HCT116 (cell line): ENCODE data around the gene NCOA6. TPM values are rescaled to one million over a fixed set of nuclear protein-coding genes. Genes with fewer than 3 reads are reported as not detected.

Experiments used
- ATAC-seq: fragments of 200-7000 bp; cut with Tn5 transposase; 2 replicates; pipeline ENCODE4 v1.9.1; 2020; ENCODE audit warnings: mild to moderate bottlenecking, moderate library complexity
- BruUV-seq: library from RNA; stranded (reverse); fragments of 400-500 nt; replicated peaks from 2 replicates; lab custom pipeline; 2021; lab: Mats Ljungman, UMichigan
- CTCF ChIA-PET: fragments of 300-600 bp; sonication (Branson Sonifier 250); formaldehyde crosslinking; loops from one replicate; lab custom pipeline; 2021; ENCODE audit warnings: antibody characterized with exemption; lab: Charles Lee
- POLR2A ChIA-PET: fragments of 300-600, 350-600 bp; sonication (Branson Sonifier 250); formaldehyde crosslinking; loops from one replicate; lab custom pipeline; 2021; ENCODE audit warnings: antibody characterized with exemption; lab: Charles Lee
- RAD21 ChIA-PET, 2 experiments: fragments of 300-600 bp; sonication (Branson Sonifier 250); formaldehyde crosslinking; loops; one replicate each; lab custom pipeline; 2023; ENCODE audit warnings: low total read pairs in 2 of 2; ENCODE audit not compliant: uncharacterized antibody in 2 of 2, unreplicated experiment in 2 of 2, low non-redundant PET in 1 of 2; lab: Charles Lee
- DNase-seq: peaks from one replicate; pipeline ENCODE4 v3.0.0-alpha.2; 2010; ENCODE audit warnings: low read depth, low spot score
- H2AFZ ChIP-seq: fragments of 200-600 bp; shearing (Covaris generic), sonication (generic); 2 replicates; pipeline ENCODE4 v1.6.1; 2017; ENCODE audit warnings: low read depth, mixed run types, mixed read lengths, antibody characterized with exemption, low read length; ENCODE audit not compliant: poor library complexity, severe bottlenecking
- H3K27ac ChIP-seq: 2 replicates; pipeline ENCODE4 v1.5.1; 2012; ENCODE audit warnings: low read depth, low read length
- H3K27me3 ChIP-seq: fragments of 200-600 bp; sonication (generic); 2 replicates; pipeline ENCODE4 v1.6.1; 2016; ENCODE audit warnings: mixed run types, low read length, mixed read lengths; ENCODE audit not compliant: insufficient read depth
- H3K36me3 ChIP-seq, 2 experiments: fragments of 200-500 bp in 1 of 2; fragments of 200-600 bp in 1 of 2; sonication (Bioruptor generic) in 1 of 2; sonication (generic) in 1 of 2; 2 replicates each; pipeline versions ENCODE4 v1.5.1 to v1.6.1; 2014 to 2016; ENCODE audit warnings: low read length in 2 of 2, inconsistent platforms in 1 of 2, mixed read lengths in 1 of 2, mixed run types in 1 of 2; ENCODE audit not compliant: insufficient read depth in 2 of 2, control insufficient read depth in 1 of 2
- H3K4me1 ChIP-seq, 2 experiments: fragments of 200-600 bp in 1 of 2; sonication (generic) in 1 of 2; 2 replicates each; pipeline versions ENCODE4 v1.5.1 to v1.6.1; 2012 to 2017; ENCODE audit warnings: low read length in 2 of 2, inconsistent platforms in 1 of 2, mild to moderate bottlenecking in 1 of 2, mixed read lengths in 1 of 2, mixed run types in 1 of 2, moderate library complexity in 1 of 2; ENCODE audit not compliant: insufficient read depth in 2 of 2, control insufficient read depth in 1 of 2
- H3K4me2 ChIP-seq: fragments of 200-600 bp; sonication (generic); 2 replicates; pipeline ENCODE4 v1.6.1; 2017; ENCODE audit warnings: mixed run types, low read length, mixed read lengths
- H3K4me3 ChIP-seq, 2 experiments: fragments of 200-600 bp in 1 of 2; sonication (generic) in 1 of 2; replicated peaks in 1 of 2; 2 replicates each; pipeline ENCODE4 v1.5.1; 2011 to 2016; ENCODE audit warnings: low read length in 2 of 2, control low read depth in 1 of 2, low read depth in 1 of 2, mild to moderate bottlenecking in 1 of 2, mixed read lengths in 1 of 2, mixed run types in 1 of 2
- H3K79me2 ChIP-seq: fragments of 200-600 bp; sonication (generic); 2 replicates; pipeline ENCODE4 v1.6.1; 2017; ENCODE audit warnings: mild to moderate bottlenecking, mixed run types, low read length, moderate library complexity, mixed read lengths; ENCODE audit not compliant: insufficient read depth
- H3K9ac ChIP-seq: fragments of 200-600 bp; sonication (generic); 2 replicates; pipeline ENCODE4 v1.6.1; 2016; ENCODE audit warnings: low read length, mixed read lengths
- H3K9me2 ChIP-seq: fragments of 200-600 bp; sonication (generic), shearing (Covaris generic); 2 replicates; pipeline ENCODE4 v1.6.1; 2017; ENCODE audit warnings: mixed run types, mild to moderate bottlenecking, moderate library complexity; ENCODE audit not compliant: insufficient read depth
- H3K9me3 ChIP-seq, 2 experiments: fragments of 200-500 bp in 1 of 2; fragments of 200-600 bp in 1 of 2; sonication (Bioruptor generic) in 1 of 2; sonication (generic) in 1 of 2; 2 replicates each; pipeline ENCODE4 v1.6.1; 2014 to 2017; ENCODE audit warnings: low read length in 2 of 2, mixed read lengths in 2 of 2, inconsistent platforms in 1 of 2, low read depth in 1 of 2, mild to moderate bottlenecking in 1 of 2, mixed run types in 1 of 2, moderate library complexity in 1 of 2; ENCODE audit not compliant: control insufficient read depth in 1 of 2, insufficient read depth in 1 of 2
- H4K20me1 ChIP-seq: fragments of 200-600 bp; sonication (generic), shearing (Covaris generic); 2 replicates; pipeline ENCODE4 v1.6.1; 2017; ENCODE audit warnings: mixed run types, mild to moderate bottlenecking, moderate library complexity; ENCODE audit not compliant: insufficient read depth
- ATF3 ChIP-seq: IDR thresholded peaks from 2 replicates; pipeline ENCODE4 v1.6.1; 2012
- CBX3 ChIP-seq: IDR thresholded peaks from 2 replicates; pipeline ENCODE4 v1.6.1; 2012; ENCODE audit warnings: low read depth
- CEBPB ChIP-seq: IDR thresholded peaks from 2 replicates; pipeline ENCODE4 v1.6.1; 2012; ENCODE audit warnings: low read depth
- EGR1 ChIP-seq: IDR thresholded peaks from 2 replicates; pipeline ENCODE4 v1.6.1; 2012; ENCODE audit warnings: low read depth
- ELF1 ChIP-seq: IDR thresholded peaks from 2 replicates; pipeline ENCODE4 v1.6.1; 2012; ENCODE audit warnings: low read depth, borderline replicate concordance
- EZH2 ChIP-seq: fragments of 200-600 bp; sonication (generic); IDR thresholded peaks from 2 replicates; pipeline ENCODE4 v1.6.1; 2017; ENCODE audit warnings: antibody characterized with exemption, mixed run types
- FOSL1 ChIP-seq: IDR thresholded peaks from 2 replicates; pipeline ENCODE4 v1.6.1; 2012; ENCODE audit warnings: low read depth
- JUND ChIP-seq: IDR thresholded peaks from 2 replicates; pipeline ENCODE4 v1.6.1; 2012
- MAX ChIP-seq: IDR thresholded peaks from 2 replicates; pipeline ENCODE4 v1.6.1; 2012
- POLR2A ChIP-seq: IDR thresholded peaks from 2 replicates; pipeline ENCODE4 v1.7.0; 2011; ENCODE audit warnings: borderline replicate concordance; ENCODE audit not compliant: insufficient read depth, insufficient read length; ENCODE audit errors: extremely low read depth
- POLR2AphosphoS5 ChIP-seq: IDR thresholded peaks from 2 replicates; pipeline ENCODE4 v1.6.1; 2011; ENCODE audit warnings: mild to moderate bottlenecking, low read depth, low read length, moderate library complexity
- RAD21 ChIP-seq: IDR thresholded peaks from 2 replicates; pipeline ENCODE4 v1.6.1; 2012; ENCODE audit warnings: low read depth, mild to moderate bottlenecking
- SIN3A ChIP-seq: IDR thresholded peaks from 2 replicates; pipeline ENCODE4 v1.6.1; 2012; ENCODE audit warnings: low read depth
- SP1 ChIP-seq: IDR thresholded peaks from 2 replicates; pipeline ENCODE4 v1.6.1; 2012; ENCODE audit warnings: low read depth
- SRF ChIP-seq: IDR thresholded peaks from 2 replicates; pipeline ENCODE4 v1.6.1; 2012; ENCODE audit warnings: low read depth
- TCF7L2 ChIP-seq: IDR thresholded peaks from 2 replicates; pipeline ENCODE4 v1.7.0; 2011; ENCODE audit warnings: borderline replicate concordance, inconsistent platforms; ENCODE audit not compliant: insufficient read depth, insufficient read length; ENCODE audit errors: extremely low read depth
- YY1 ChIP-seq: IDR thresholded peaks from 2 replicates; pipeline ENCODE4 v1.6.1; 2011; ENCODE audit warnings: low read length, low read depth, moderate library complexity, mild to moderate bottlenecking; ENCODE audit not compliant: insufficient replicate concordance; ENCODE audit errors: extremely low read depth
- ZBTB33 ChIP-seq: IDR thresholded peaks from 2 replicates; pipeline ENCODE4 v1.6.1; 2011; ENCODE audit warnings: mild to moderate bottlenecking, low read length, moderate library complexity; ENCODE audit not compliant: insufficient replicate concordance; ENCODE audit errors: extremely low read depth
- ZNF274 ChIP-seq: fragments of 200-500 bp; sonication (Bioruptor generic); IDR thresholded peaks from 2 replicates; pipeline ENCODE4 v1.6.1; 2014; ENCODE audit warnings: mild to moderate bottlenecking, low read depth, low read length, inconsistent platforms
- intact Hi-C: fragments of 100-400 bp; cut with micrococcal nuclease; formaldehyde crosslinking; loops from 2 replicates; pipeline ENCODE4 v1.10.0; 2022
- total RNA-seq: library from RNA; stranded (reverse); gene quantifications from one replicate; pipeline ENCODE4 v1.2.1, GENCODE V29; 2021; ENCODE audit not compliant: unreplicated experiment

The NCOA6 gene
- total RNA-seq, 1 experiment from 2014 or later: 24.8 TPM

- POLR2A ChIA-PET: no interaction called here
- H3K4me2 ChIP-seq: no peak overlapping the region
- H3K36me3 ChIP-seq: no peaks in the 10 kb centered on the region
- CTCF ChIA-PET: no interaction called here
- peaks cover 14% of the 10 kb centered on the region; the same call in 1 of the 2 replicates for H3K27me3 ChIP-seq
- no peak for ATAC-seq
- H3K9ac ChIP-seq: no peak overlapping the region
- no peaks in the 10 kb centered on the region for H4K20me1 ChIP-seq
- no peaks in the 10 kb centered on the region for H3K79me2 ChIP-seq
- no peaks in the 10 kb centered on the region for H3K9me3 ChIP-seq
- RAD21 ChIA-PET: no interaction called here
- H3K4me1 ChIP-seq: peaks cover 0 to 6% of the 10 kb centered on the region in 2 experiments; a peak in 1 of 4 replicates
- intact Hi-C loops: no loop called here
- BruUV-seq: no TSS peak
- H2AFZ ChIP-seq: no peak overlapping the region
- TF ChIP-seq FOSL1: no peak
- TF ChIP-seq MAX: no peak
- no peak for TF ChIP-seq ELF1
- TF ChIP-seq SRF: no peak
- no peak for TF ChIP-seq EZH2
- TF ChIP-seq ZNF274: no peak
- no peak for TF ChIP-seq POLR2AphosphoS5
- TF ChIP-seq CBX3: no peak
- no peak for TF ChIP-seq ATF3
- no peak for TF ChIP-seq POLR2A
- no peak for TF ChIP-seq CEBPB
- no peak for TF ChIP-seq TCF7L2
- no peak for TF ChIP-seq SP1
- TF ChIP-seq YY1: no peak
- TF ChIP-seq SIN3A: no peak
- no peak for TF ChIP-seq ZBTB33
- TF ChIP-seq EGR1: no peak
- no peak for TF ChIP-seq RAD21
- TF ChIP-seq JUND: no peak
- DNase-seq: no peak
- H3K27ac ChIP-seq: no peak overlapping the region
- no peak overlapping the region for H3K4me3 ChIP-seq
- no peaks in the 10 kb centered on the region for H3K9me2 ChIP-seq
Measured at GRCh38 chr20:34831936-34832335, 6.5 kb upstream of the NCOA6 start.
